ENCODE measurements around the gene ATAD3C.

DNA sequence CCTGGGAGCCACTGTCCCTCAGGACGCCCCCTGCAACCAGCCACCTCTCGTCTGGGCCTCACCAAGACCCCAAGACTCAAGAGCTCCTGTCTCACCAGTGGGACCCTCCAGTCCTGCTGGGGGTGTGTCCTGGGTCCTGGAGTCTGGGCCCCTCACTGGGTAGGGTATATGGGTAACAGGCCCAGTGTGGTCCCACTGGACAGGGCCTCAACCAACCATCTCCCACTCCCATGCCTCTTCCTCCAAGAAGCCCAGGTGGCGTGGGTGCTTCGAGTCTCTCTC is 14.7 kb upstream of the ATAD3C start:
- TF ChIP-seq, protein P1, sequence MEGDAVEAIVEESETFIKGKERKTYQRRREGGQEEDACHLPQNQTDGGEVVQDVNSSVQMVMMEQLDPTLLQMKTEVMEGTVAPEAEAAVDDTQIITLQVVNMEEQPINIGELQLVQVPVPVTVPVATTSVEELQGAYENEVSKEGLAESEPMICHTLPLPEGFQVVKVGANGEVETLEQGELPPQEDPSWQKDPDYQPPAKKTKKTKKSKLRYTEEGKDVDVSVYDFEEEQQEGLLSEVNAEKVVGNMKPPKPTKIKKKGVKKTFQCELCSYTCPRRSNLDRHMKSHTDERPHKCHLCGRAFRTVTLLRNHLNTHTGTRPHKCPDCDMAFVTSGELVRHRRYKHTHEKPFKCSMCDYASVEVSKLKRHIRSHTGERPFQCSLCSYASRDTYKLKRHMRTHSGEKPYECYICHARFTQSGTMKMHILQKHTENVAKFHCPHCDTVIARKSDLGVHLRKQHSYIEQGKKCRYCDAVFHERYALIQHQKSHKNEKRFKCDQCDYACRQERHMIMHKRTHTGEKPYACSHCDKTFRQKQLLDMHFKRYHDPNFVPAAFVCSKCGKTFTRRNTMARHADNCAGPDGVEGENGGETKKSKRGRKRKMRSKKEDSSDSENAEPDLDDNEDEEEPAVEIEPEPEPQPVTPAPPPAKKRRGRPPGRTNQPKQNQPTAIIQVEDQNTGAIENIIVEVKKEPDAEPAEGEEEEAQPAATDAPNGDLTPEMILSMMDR (IDR thresholded peaks at IDR 0.05; ENCODE audit: insufficient read depth, low read depth, low read length): no peak
- TF ChIP-seq EZH2 (IDR thresholded peaks at IDR 0.05; ENCODE audit: insufficient read depth, low read length): no peak
